Endodermal cell (in vitro differentiated cells): ENCODE measurements around the gene METRN. TPM values are rescaled to one million over a fixed set of nuclear protein-coding genes. Genes with fewer than 3 reads are reported as not detected.

Experiments used
- DNase-seq: peaks from one replicate; pipeline ENCODE4 v3.0.0-alpha.2; 2017
- H3K27ac ChIP-seq: 2 replicates; pipeline ENCODE4 v1.5.1; 2013; ENCODE audit warnings: mild to moderate bottlenecking, low read depth, low read length, moderate library complexity
- H3K27me3 ChIP-seq: 2 replicates; pipeline ENCODE4 v1.6.1; 2013; ENCODE audit warnings: mild to moderate bottlenecking, low read length, moderate library complexity; ENCODE audit not compliant: insufficient read depth, control insufficient read depth, poor library complexity, severe bottlenecking
- H3K36me3 ChIP-seq: 2 replicates; pipeline ENCODE4 v1.7.0; 2013; ENCODE audit warnings: mild to moderate bottlenecking, low read length, moderate library complexity; ENCODE audit not compliant: control insufficient read depth, insufficient read depth
- H3K4me1 ChIP-seq: one replicate; pipeline ENCODE4 v1.7.0; 2013; ENCODE audit warnings: low read length; ENCODE audit not compliant: control insufficient read depth, insufficient read depth
- H3K4me3 ChIP-seq: 2 replicates; pipeline ENCODE4 v1.5.1; 2013; ENCODE audit warnings: mild to moderate bottlenecking, low read length, moderate library complexity
- H3K9ac ChIP-seq: 2 replicates; pipeline ENCODE4 v1.6.1; 2013; ENCODE audit warnings: mild to moderate bottlenecking, low read length, moderate library complexity; ENCODE audit not compliant: poor library complexity, severe bottlenecking; ENCODE audit errors: extremely low read depth
- H3K9me3 ChIP-seq: 2 replicates; pipeline ENCODE4 v1.6.1; 2013; ENCODE audit warnings: mild to moderate bottlenecking, low read length, moderate library complexity; ENCODE audit not compliant: control insufficient read depth
- H3K27ac Mint-ChIP-seq: 2 replicates; pipeline ENCODE4 v1.8.0; 2020; ENCODE audit warnings: mixed read lengths
- H3K27me3 Mint-ChIP-seq: 2 replicates; pipeline ENCODE4 v1.8.0; 2021; ENCODE audit warnings: mild to moderate bottlenecking, mixed read lengths; ENCODE audit not compliant: insufficient read depth
- H3K36me3 Mint-ChIP-seq: 2 replicates; pipeline ENCODE4 v1.8.0; 2020; ENCODE audit warnings: low read depth, mixed read lengths
- H3K4me1 Mint-ChIP-seq: 2 replicates; pipeline ENCODE4 v1.8.0; 2020; ENCODE audit warnings: mixed read lengths
- H3K4me3 Mint-ChIP-seq: 2 replicates; pipeline ENCODE4 v1.8.0; 2020; ENCODE audit warnings: mild to moderate bottlenecking, moderate library complexity, mixed read lengths
- H3K9me3 Mint-ChIP-seq: 2 replicates; pipeline ENCODE4 v1.8.0; 2020; ENCODE audit warnings: mild to moderate bottlenecking, mixed read lengths
- WGBS, 2 experiments: methylation state at CpG; one replicate each; pipeline versions ENCODE4 v1.1.5 to v1.1.7; 2013; ENCODE audit warnings: missing lambda C conversion rate in 2 of 2, mixed read lengths in 1 of 2; ENCODE audit not compliant: insufficient coverage in 1 of 2, insufficient read length in 1 of 2; 5-methylcytosine and 5-hydroxymethylcytosine counted together
- total RNA-seq, 2 donors: library from RNA; stranded (reverse); fragmentation: NEBNext Ultra II Directional in 1 of 2; extraction: Animal tissue kit (Norgen Biotek cat#: 25700) in 1 of 2; gene quantifications; 2 replicates in 1 of 2; 3 replicates in 1 of 2; pipeline ENCODE4 v1.2.1, GENCODE V29; 2021
- TF ChIP-seq, protein P1 (sequence below): fragments of 200-600 bp; sonication (generic); conservative IDR thresholded peaks from 2 replicates; pipeline ENCODE4 v1.5.0; 2021; ENCODE audit warnings: antibody characterized with exemption, mild to moderate bottlenecking

Gene METRN
- total RNA-seq, 2 donors from 2014 or later, result 33.4 to 38.5 TPM

DNA sequence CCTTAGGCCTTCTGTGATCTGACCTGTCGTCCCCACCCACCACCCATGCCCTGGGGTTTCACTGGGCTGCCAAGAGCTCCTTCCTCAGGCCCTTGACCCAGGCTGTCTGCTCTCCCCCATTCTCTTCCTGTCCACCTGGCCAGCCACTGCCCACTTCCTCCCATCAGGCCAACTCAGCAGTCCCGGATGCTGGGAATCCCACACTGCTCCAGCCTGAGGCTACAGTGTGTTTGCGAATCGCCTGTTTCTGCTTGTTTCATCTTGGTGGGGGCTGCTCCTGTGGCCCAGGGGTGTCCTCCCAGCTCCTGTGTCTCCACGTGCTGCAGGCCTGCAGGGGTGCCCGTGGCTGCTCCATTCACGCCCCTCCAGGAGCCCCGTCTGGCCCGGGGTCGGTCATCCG is 839 bp upstream of the METRN start:
- TF ChIP-seq, protein P1, sequence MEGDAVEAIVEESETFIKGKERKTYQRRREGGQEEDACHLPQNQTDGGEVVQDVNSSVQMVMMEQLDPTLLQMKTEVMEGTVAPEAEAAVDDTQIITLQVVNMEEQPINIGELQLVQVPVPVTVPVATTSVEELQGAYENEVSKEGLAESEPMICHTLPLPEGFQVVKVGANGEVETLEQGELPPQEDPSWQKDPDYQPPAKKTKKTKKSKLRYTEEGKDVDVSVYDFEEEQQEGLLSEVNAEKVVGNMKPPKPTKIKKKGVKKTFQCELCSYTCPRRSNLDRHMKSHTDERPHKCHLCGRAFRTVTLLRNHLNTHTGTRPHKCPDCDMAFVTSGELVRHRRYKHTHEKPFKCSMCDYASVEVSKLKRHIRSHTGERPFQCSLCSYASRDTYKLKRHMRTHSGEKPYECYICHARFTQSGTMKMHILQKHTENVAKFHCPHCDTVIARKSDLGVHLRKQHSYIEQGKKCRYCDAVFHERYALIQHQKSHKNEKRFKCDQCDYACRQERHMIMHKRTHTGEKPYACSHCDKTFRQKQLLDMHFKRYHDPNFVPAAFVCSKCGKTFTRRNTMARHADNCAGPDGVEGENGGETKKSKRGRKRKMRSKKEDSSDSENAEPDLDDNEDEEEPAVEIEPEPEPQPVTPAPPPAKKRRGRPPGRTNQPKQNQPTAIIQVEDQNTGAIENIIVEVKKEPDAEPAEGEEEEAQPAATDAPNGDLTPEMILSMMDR, result no peak
- H3K27me3 ChIP-seq, result peaks cover 49% of the 10 kb centered on the region
- H3K9me3 ChIP-seq, result no peaks in the 10 kb centered on the region
- Mint-ChIP-seq H3K27ac (no peak overlapping the region), H3K4me3 (no peak overlapping the region), H3K36me3 (no peaks in the 10 kb centered on the region), H3K27me3 (peaks cover 45% of the 10 kb centered on the region), H3K4me1 (peaks cover 6% of the 10 kb centered on the region), H3K9me3 (no peaks in the 10 kb centered on the region)
- no peak overlapping the region for H3K27ac ChIP-seq
- no peaks in the 10 kb centered on the region for H3K36me3 ChIP-seq
- 93 to 94% methylated on average over 5 to 11 of the region's 11 CpGs for WGBS, 2 experiments
- H3K4me3 ChIP-seq, result no peak overlapping the region
- no peak for DNase-seq
- H3K4me1 ChIP-seq, result peaks cover 4% of the 10 kb centered on the region
- H3K9ac ChIP-seq, result no peak overlapping the region

DNA sequence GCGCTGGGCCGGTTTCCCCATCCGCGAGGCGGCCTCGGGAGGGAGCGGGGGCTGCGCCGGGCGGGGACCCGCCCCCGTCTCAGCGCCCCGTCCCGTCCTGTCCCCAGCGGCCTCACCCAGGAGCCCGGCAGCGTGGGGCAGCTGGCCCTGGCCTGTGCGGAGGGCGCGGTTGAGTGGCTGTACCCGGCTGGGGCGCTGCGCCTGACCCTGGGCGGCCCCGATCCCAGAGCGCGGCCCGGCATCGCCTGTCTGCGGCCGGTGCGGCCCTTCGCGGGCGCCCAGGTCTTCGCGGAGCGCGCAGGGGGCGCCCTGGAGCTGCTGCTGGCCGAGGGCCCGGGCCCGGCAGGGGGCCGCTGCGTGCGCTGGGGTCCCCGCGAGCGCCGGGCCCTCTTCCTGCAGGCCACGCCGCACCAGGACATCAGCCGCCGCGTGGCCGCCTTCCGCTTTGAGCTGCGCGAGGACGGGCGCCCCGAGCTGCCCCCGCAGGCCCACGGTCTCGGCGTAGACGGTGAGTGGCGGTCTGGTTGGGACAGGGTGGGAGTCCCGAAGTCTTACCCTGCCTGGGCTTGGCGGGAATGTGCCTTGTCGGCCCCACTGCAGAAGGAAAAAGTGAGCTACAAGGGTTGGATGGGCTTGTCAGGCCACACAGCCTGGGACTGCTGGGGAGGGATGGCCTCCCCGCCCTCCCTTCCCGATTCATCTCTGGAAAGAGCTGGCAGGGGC is 720 bp downstream of the METRN start:
- Mint-ChIP-seq H3K9me3 (no peaks in the 10 kb centered on the region), H3K27me3 (peaks cover 30% of the 10 kb centered on the region), H3K27ac (no peak overlapping the region), H3K4me3 (peak overlapping the region; percentile 49), H3K4me1 (peaks cover 9% of the 10 kb centered on the region), H3K36me3 (no peaks in the 10 kb centered on the region)
- Histone ChIP-seq H3K27ac (peak overlapping the region; percentile 68), H3K27me3 (peaks cover 34% of the 10 kb centered on the region), H3K4me3 (peak overlapping the region; percentile 60), H3K36me3 (no peaks in the 10 kb centered on the region), H3K4me1 (peaks cover 8% of the 10 kb centered on the region), H3K9ac (no peak overlapping the region), H3K9me3 (no peaks in the 10 kb centered on the region)
- WGBS, 2 experiments, result 5 to 8% methylated on average over 11 to 74 of the region's 74 CpGs
- TF ChIP-seq, protein P1, result peak; percentile 53
- DNase-seq, result peak; percentile 79

DNA sequence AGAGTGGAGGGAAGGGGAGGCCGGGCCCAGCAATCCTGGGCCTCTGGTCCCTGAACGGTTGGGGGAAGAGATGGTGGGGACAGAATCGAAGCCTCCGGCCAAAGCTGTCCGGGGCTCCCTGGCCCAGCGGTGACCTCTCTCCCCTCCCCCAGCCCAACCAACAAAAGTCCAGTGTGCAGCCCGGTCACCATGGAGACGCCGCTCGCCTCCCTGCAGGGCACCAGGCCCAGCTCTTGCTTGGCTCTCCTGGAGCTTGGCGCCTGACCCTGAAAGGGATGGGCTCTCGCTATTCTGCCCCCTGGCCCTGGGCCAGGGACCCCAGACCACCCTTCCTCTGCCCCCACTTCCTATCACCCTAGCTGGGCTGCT is 1.3 kb downstream of the METRN start:
- Histone ChIP-seq H3K9ac (no peak overlapping the region), H3K36me3 (no peaks in the 10 kb centered on the region), H3K4me3 (peak overlapping the region; percentile 40), H3K27me3 (peaks cover 28% of the 10 kb centered on the region), H3K4me1 (peaks cover 8% of the 10 kb centered on the region), H3K9me3 (no peaks in the 10 kb centered on the region), H3K27ac (peak overlapping the region; percentile 68)
- no peaks in the 10 kb centered on the region for H3K9me3 Mint-ChIP-seq
- WGBS, 2 experiments, result 6 to 33% methylated on average over 2 to 12 of the region's 12 CpGs
- peak overlapping the region; percentile 49 for H3K4me3 Mint-ChIP-seq
- H3K36me3 Mint-ChIP-seq, result no peaks in the 10 kb centered on the region
- H3K4me1 Mint-ChIP-seq, result peaks cover 9% of the 10 kb centered on the region
- no peak overlapping the region for H3K27ac Mint-ChIP-seq
- H3K27me3 Mint-ChIP-seq, result peaks cover 29% of the 10 kb centered on the region
- DNase-seq, result peak; percentile 63
- TF ChIP-seq, protein P1, result no peak
